ENCODE results near the gene NAB1. TPM values are rescaled to one million over a fixed set of nuclear protein-coding genes. Genes with fewer than 3 reads are reported as not detected.
A peak's percentile ranks its signal among the peaks of the same experiment; 100 is the strongest.
"Not testable (repeated sequence)": the region's sequence is repeated elsewhere in the genome, so short reads cannot be mapped to it uniquely, and the experiment has no call there.

NAB1 gene, protein sequence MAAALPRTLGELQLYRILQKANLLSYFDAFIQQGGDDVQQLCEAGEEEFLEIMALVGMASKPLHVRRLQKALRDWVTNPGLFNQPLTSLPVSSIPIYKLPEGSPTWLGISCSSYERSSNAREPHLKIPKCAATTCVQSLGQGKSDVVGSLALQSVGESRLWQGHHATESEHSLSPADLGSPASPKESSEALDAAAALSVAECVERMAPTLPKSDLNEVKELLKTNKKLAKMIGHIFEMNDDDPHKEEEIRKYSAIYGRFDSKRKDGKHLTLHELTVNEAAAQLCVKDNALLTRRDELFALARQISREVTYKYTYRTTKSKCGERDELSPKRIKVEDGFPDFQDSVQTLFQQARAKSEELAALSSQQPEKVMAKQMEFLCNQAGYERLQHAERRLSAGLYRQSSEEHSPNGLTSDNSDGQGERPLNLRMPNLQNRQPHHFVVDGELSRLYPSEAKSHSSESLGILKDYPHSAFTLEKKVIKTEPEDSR
- 45.5 and 54.8 TPM in 2 replicates for total RNA-seq (2014; rRNA removed; shearing (Covaris generic))

DNA sequence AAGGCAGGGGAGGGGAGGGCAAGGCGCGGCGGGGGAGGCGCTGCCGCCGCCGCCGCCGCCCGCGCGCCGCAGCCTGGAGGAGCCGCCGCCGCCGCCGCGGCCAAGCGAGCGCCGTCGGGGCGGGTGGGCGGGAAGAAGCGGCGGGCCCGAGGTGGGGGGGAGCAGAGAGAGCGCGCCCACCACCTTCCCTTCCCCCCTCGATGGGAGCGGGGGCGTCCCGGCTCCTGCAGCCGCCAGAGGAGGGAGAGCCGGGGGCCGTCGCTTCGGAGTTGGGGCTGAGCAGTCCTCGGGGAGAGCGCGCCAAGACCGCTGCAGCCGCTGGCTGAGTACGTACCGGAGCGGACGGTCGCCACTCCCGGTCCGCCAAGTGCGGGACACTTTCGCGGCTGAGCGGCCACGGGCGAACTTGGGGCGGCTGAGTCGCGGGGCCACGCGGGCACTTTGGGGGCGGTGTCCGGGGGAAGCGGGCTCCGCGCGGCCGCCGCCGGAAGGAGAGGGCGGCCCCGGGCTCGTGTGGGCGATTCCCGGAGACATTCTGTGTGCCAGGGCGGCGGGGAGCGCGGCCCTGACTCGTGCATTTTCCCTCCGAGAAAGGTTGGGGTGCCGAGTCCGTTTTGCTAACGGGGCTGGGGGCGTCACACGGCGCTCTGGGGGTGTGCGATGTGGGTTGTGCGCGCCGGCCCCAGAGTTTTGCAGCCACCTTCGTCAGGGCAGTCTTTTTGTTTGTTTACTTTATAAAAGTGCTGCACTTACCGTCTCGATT is at the start of gene NAB1:
TSS of gene NAB1 (plus strand) at position 49 of the 763 bp plus-strand sequence. CDS start 10,094 bp downstream, outside the sequence.
- peak; percentile 23 for DNase-seq (ENCODE audit: low spot score)

DNA sequence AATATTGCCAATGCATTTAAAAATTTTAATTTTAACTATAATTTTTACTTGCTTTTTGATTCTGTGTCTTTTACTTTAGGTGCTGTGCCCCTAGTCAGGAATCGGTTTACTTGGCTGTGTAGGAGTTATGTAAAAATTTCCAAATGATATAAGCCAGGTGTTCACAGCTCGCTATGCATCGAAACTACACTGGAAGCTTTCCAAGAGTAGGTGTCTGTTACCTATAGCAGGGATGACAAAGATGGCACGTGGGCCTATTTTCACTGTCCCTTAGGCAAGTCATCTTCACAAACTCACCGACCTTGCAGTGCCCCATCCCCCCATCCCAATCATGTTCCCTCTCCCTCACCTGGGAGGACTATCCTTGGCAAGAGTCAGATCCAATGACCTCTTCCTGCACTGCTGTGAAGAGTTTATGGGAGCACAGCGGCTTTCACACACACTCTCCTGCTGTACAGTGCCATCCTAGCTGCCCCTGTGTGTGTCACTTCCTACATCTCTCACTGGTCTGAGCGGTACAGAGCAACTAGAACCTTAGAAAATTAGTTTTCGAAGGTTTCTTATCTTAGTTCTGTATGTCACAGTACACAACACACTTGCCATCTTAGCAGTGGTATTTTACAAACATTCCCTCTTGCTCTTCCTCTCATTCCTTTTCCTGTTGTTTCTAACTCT is 49.2 kb upstream of the NAB1 start:
- DNase-seq (ENCODE audit: low spot score), result no peak

GRCh38 chr2:190600293-190601103 is 48.4 kb upstream of the NAB1 start:
- no peak for DNase-seq (ENCODE audit: low spot score)

- no peak for DNase-seq (ENCODE audit: low spot score)
Observed at GRCh38 chr2:190603374-190603773, 45.5 kb upstream of the NAB1 start.

GRCh38 chr2:190607014-190607597 is 41.8 kb upstream of the NAB1 start:
- DNase-seq (ENCODE audit: low spot score), result peak; percentile 92

DNA sequence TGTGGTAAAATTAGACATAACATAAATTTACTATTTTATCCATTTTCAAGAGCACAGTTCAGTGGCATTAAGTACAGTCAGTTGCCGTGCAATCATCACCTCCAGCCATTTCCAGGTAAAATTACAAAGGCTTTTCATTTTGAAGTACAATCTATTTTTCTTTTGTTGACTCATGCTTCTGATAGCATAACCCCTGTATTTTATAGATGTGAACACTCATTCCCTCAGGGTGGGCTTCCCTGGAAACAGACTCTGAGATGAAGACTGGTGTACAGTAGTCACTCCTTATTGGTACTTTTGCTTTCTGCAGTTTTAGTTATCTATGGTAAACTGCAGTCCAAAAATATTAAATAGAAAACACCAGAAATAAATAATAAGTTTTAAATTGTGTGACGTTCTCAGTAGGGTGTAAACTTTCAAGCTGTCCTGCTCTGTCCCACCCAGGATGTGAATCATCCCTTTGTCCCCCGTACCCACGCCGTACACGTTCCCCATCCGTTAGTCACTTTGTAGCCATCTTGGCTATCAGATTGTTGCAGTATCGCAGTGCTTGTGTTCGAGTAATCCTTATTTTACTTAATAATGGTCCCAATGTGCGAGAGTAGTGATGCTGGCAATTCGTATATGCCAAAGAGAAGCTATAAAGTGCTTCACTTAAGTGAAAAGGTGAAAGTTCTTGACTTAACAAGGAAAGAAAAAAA is 41.1 kb upstream of the NAB1 start:
- peak; percentile 93 for DNase-seq (ENCODE audit: low spot score)

DNA sequence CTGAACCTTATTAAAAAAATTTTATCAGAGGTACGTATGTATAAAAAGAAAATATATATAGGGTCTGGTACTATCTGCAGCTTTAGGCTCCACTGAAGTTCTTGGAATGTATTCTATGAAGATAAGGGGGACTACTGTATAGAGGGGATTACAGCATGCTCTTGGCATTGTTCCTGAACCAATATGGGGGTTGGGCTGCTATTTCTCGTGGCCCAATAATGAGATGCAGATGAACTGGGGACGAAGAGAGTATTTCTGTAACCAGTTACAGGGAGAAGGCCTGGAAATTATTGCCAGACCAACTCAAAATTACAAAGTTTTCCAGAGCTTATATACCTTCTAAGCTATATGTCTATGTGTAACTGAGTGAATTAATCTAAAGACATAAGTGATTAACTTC is 40.0 kb upstream of the NAB1 start:
- not testable (repeated sequence) for DNase-seq (ENCODE audit: low spot score)

- not testable (repeated sequence) for DNase-seq (ENCODE audit: low spot score)
Observed at GRCh38 chr2:190609397-190609796, 39.5 kb upstream of the NAB1 start.

GRCh38 chr2:190610528-190610927 is 38.4 kb upstream of the NAB1 start:
- DNase-seq (ENCODE audit: low spot score), result not testable (repeated sequence)

DNA sequence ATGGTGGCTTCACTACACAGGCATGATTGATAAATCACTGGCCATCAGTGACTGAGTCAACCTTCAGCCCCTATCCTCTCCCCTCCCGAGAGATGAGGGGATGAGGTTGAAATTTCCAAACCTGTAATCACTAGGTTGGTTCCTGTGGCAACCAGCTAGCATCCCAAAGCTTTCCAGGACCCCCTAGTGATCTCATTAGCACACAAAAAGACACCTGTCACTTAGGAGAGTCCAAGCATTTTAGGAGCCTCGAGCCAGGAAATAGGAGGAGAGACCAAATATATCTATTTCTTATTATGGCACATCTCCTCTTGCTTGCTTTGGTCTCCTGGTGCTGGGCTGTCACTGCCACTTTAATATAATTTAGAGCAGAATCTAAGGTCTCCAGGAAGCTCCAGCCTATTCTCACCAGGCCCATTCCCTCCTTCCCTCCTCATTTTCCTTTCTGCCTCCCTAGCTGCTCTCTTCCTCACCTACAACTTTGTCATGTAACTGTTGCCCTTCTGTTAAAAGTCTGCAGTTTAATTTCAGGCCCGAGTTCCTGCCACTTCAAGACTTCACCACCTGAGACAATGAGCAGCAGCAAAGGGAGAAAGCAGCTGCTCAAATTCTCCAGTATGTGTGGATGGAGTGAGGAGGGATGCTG is 33.2 kb upstream of the NAB1 start:
- DNase-seq (ENCODE audit: low spot score), result no peak

GRCh38 chr2:190618030-190618429 is 30.9 kb upstream of the NAB1 start:
- DNase-seq (ENCODE audit: low spot score), result no peak

- DNase-seq (ENCODE audit: low spot score), result no peak
Observed at GRCh38 chr2:190625691-190626090, 23.2 kb upstream of the NAB1 start.

GRCh38 chr2:190626641-190627210 is 22.2 kb upstream of the NAB1 start:
- no peak for DNase-seq (ENCODE audit: low spot score)

DNA sequence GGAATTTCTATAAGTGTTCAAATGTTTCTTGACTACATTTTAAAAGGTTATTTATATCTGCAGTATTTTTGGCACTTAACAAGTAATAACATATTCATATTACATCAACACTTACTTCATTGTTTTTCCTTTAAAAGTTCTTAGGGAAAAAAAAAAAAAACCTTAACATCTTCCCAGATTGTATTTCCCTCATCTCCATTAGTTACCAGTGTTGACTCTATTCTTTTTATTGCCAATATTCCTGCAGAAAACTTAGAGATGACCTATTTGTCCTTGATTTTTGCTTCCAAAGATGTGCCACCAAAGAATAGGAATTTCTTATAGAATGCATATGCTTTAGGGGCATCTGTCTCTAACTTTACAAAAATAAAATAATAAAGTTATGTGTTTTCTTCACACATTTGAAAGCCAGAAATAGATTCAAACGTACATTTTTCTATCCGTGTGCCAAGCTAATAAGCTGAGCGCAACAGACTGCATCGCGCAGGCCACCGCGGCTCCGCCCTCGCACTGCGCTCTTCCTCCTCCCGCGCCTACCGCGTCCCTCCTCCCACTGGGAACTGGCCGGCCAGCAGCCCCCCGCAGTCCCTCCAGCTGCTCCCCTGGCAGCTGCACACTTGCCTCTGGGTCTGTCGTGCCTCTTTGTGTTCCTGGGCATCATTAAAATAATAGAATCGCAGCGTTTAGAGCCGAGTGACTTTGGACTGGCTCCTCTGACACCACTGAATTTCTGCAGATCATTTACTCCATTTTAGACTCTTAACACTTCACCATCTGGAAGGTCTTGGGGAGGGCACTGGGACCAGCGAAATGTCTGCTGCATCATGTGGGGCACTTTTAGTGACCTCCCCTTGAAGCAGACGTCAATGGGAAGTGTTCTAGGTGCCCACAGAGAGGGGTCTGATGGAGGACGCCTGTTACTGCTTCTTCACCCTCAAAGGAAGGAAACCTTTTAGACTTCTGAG is 21.2 kb upstream of the NAB1 start:
- no peak for DNase-seq (ENCODE audit: low spot score)

DNA sequence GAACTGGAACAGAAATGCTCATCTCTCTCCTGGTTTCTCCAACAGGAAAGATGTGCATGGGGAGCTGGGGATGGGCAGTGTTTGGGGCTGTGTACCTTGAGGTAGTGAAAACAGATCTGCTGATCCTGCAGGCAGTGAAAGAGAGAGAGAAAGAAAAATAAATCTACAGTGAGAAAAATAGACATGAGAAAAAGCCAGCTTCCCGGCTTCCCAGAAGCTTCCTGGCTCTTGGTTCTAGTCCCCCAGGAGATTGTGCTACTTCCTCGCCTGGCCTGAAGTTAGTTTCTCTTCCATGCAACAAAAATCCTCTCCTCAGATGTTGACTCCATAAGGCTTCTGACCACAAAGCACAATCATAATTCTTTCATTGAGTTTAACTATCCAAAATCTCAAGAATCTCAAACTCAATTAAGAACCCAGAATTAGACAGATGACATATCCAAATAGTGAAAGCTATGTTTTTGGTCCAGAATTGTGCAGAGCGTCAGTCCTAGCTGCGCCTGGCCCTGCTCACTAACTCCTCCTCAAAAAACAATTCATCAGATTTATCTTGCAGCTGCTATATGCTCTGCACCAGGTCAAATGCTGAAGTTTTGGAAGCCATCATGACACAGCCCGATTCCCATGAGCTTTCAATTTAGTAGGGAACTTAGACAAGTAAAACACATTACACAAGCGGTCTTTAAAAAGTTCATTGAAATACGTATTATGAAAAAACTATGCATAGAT is 20.1 kb upstream of the NAB1 start:
- no peak for DNase-seq (ENCODE audit: low spot score)

DNA sequence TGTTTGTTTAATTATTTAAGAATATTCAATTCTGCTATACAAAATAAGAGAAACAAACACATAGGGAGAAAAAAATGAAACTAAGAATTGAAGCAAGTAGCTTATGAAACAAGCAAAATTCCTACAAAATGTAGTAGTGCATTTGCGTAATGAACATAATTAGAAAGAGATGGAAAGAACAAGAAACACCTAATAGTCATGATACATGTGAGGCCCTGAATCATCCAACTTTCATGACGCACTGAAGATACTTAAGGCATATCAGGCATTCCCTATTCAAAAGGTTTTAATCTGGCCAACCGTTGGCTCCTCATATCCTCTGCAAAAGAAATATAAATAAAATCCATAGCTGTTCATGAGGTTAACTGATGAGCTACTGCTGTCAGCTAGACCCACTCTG is 14.5 kb upstream of the NAB1 start:
- DNase-seq (ENCODE audit: low spot score), result no peak

GRCh38 chr2:190635781-190636180 is 13.1 kb upstream of the NAB1 start:
- no peak for DNase-seq (ENCODE audit: low spot score)

- DNase-seq (ENCODE audit: low spot score), result peak; percentile 69
Observed at GRCh38 chr2:190636361-190636760, 12.5 kb upstream of the NAB1 start.

Data from A172 (cell line).